Activated CD8-positive, alpha-beta memory T cell treated with anti-CD3 and anti-CD28 coated beads for 36 hours (primary cell): ENCODE data around the gene THOC6. TPM values are rescaled to one million over a fixed set of nuclear protein-coding genes. Genes with fewer than 3 reads are reported as not detected.
"Not testable (repeated sequence)": the region's sequence is repeated elsewhere in the genome, so short reads cannot be mapped to it uniquely, and the experiment has no call there.

Experiments used
- CTCF ChIA-PET: fragments of 350-600 bp; sonication (Branson Sonifier 250); formaldehyde crosslinking; loops from one replicate; lab custom pipeline; 2021; ENCODE audit warnings: antibody characterized with exemption; lab: Charles Lee
- POLR2A ChIA-PET: fragments of 350-600 bp; sonication (Branson Sonifier 250); formaldehyde crosslinking; loops from one replicate; lab custom pipeline; 2021; ENCODE audit warnings: antibody characterized with exemption; lab: Charles Lee
- total RNA-seq, 2 experiments: library from RNA; stranded (reverse); gene quantifications; one replicate each; pipeline ENCODE4 v1.2.3, GENCODE V29; 2021

Gene THOC6
- total RNA-seq, 2 experiments from 2014 or later: 54.7 to 56.8 TPM

- POLR2A ChIA-PET: no interaction called here
- CTCF ChIA-PET: interaction anchor here (0.8 to 5.4 kb wide), 4 partner anchors 23 to 79 kb away, joined by 3 to 72 read pairs (median 4); partner anchors contain the start of gene ZNF213
Measured at GRCh38 chr16:3054965-3055733, 31.3 kb downstream of the THOC6 start.

GRCh38 chr16:3055734-3056115 lies 31.9 kb downstream of the THOC6 start:
- POLR2A ChIA-PET: not testable (repeated sequence)
- CTCF ChIA-PET: interaction anchor here (0.9 to 5.4 kb wide), 6 partner anchors 25 to 116 kb away, joined by 3 to 72 read pairs (median 4); partner anchors contain the start of gene ZNF213

DNA sequence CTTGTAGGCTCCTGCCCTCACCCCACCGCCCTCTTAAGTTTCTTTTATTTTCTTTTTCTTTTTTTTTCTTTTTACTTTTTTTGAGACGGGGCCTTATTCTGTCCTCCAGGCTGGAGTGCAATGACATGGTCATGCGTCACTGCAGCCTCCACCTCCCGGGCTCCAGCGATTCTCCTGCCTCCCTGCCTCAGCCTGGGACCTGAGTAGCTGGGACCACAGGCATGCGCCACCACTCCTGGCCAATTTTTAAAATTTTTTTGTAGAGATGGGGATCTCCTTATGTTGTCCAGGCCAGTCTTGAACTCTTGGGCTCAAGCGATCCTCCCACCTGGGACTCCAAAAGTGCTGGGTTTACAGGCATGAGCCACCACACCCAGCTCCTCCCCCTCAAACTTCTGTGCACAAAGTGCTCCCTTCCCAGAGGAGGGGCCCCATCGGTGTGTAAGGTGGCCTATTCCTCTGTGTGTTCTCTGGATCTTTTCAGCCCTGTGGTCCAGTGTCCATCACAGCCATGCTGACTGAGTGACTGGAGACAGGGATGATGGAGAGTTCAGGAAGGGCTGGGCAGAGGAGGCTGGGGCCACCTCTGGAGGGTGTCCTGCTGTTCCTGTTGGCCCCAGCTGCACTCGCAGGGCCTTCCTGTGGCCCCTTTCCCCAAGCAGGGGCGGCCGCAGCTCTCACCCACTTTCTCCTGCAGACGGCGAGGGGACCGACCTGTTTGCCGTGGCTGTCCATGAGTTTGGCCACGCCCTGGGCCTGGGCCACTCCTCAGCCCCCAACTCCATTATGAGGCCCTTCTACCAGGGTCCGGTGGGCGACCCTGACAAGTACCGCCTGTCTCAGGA lies 32.7 kb downstream of the THOC6 start:
- ChIA-PET CTCF (interaction anchor here (0.6 to 5.4 kb wide), 7 partner anchors 19 to 115 kb away, joined by 3 to 72 read pairs (median 3); no protein-coding TSS in a partner anchor), POLR2A (no interaction called here)

- CTCF ChIA-PET: interaction anchor here (1.0 to 5.4 kb wide), 15 partner anchors 8 to 92 kb away, joined by 3 to 72 read pairs (median 11); partner anchors contain the start of gene ZSCAN10
- POLR2A ChIA-PET: interaction anchor here (1.3 to 1.5 kb wide), 3 partner anchors 10 to 77 kb away, joined by 5 to 9 read pairs (median 9); partner anchors contain the start of gene ZNF213
Measured at GRCh38 chr16:3057181-3058138, 33.6 kb downstream of the THOC6 start.

DNA sequence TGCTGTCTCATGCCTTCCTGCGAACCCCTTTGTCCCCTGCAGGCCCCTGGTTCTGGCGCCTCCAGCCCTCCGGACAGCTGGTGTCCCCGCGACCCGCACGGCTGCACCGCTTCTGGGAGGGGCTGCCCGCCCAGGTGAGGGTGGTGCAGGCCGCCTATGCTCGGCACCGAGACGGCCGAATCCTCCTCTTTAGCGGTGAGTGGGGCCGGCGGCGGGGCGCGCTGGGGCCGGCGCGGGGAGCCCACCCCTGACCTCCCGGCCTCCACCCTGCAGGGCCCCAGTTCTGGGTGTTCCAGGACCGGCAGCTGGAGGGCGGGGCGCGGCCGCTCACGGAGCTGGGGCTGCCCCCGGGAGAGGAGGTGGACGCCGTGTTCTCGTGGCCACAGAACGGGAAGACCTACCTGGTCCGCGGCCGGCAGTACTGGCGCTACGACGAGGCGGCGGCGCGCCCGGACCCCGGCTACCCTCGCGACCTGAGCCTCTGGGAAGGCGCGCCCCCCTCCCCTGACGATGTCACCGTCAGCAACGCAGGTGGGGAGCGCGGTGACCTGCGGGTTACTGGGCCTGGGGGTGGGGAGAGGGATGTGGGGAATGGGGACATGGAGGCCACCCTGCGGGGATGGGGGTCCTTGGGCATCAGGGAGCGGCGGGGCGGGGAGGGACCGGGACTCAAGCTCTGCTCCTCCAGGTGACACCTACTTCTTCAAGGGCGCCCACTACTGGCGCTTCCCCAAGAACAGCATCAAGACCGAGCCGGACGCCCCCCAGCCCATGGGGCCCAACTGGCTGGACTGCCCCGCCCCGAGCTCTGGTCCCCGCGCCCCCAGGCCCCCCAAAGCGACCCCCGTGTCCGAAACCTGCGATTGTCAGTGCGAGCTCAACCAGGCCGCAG lies 34.5 kb downstream of the THOC6 start:
- CTCF ChIA-PET: interaction anchor here (0.8 to 5.4 kb wide), 27 partner anchors 9 to 155 kb away, joined by 3 to 72 read pairs (median 5); partner anchors contain the start of genes HCFC1R1, THOC6 and ZSCAN10

GRCh38 chr16:3059041-3059722 lies 35.3 kb downstream of the THOC6 start:
- POLR2A ChIA-PET: interaction anchor here (0.5 to 1.5 kb wide), 7 partner anchors 11 to 75 kb away, joined by 3 to 9 read pairs (median 5); partner anchors contain the start of genes MMP25 and ZNF213
- CTCF ChIA-PET: interaction anchor here (0.6 to 5.4 kb wide), 34 partner anchors 8 to 154 kb away, joined by 3 to 72 read pairs (median 5); partner anchors contain the start of genes HCFC1R1, THOC6 and ZSCAN10

More for the DNA sequence above, 34.5 kb downstream of the THOC6 start:
- POLR2A ChIA-PET: interaction anchor here (0.5 to 1.5 kb wide), 9 partner anchors 9 to 92 kb away, joined by 3 to 9 read pairs (median 5); partner anchors contain the start of genes MMP25 and ZNF213

DNA sequence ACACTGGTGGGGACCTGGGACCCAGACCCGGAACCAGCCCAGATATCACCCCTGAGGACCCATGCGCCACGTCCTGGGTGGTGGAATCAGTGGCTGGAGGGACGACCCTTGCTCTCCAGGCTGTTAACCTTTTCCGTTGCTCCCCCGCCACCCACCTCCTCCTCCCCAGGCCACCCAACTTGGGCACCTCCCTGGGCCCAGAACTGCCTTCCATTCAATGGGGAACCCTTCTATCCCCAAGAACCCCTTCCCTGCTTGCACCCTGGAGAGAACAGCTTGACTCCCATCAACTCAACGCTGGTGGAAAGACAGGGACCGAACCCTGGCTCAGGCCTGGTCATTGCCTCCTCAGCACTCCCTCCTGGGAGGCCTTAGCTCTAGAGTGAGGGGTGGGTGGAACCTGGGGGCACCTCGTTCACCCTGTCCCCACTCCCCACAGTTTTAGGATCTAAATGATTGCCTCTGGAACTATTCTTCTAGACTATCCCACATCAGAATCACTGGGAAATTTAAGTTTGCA lies 35.9 kb downstream of the THOC6 start:
- ChIA-PET CTCF (interaction anchor here (0.6 to 5.4 kb wide), 21 partner anchors 10 to 111 kb away, joined by 3 to 72 read pairs (median 7); partner anchors contain the start of gene ZSCAN10), POLR2A (interaction anchor here (0.7 to 1.5 kb wide), 2 partner anchors 15 to 69 kb away, joined by 3 to 9 read pairs; no protein-coding TSS in a partner anchor)

GRCh38 chr16:3060339-3061127 lies 36.7 kb downstream of the THOC6 start:
- POLR2A ChIA-PET: interaction anchor here (0.6 to 1.5 kb wide), 2 partner anchors 68 to 1584 kb away, joined by 8 to 9 read pairs; no protein-coding TSS in a partner anchor
- CTCF ChIA-PET: interaction anchor here (0.9 to 5.4 kb wide), 14 partner anchors 9 to 105 kb away, joined by 3 to 72 read pairs (median 10); partner anchors contain the start of gene ZSCAN10

- ChIA-PET CTCF (interaction anchor here (0.9 to 3.6 kb wide), 4 partner anchors 24 to 69 kb away, joined by 3 to 18 read pairs (median 4); no protein-coding TSS in a partner anchor), POLR2A (no interaction called here)
Measured at GRCh38 chr16:3062553-3062952, 38.7 kb downstream of the THOC6 start.

GRCh38 chr16:3063625-3064386 lies 40.0 kb downstream of the THOC6 start:
- ChIA-PET POLR2A (interaction anchor here (4.7 kb wide), 1 partner anchor 12 kb away, joined by 63 read pairs; no protein-coding TSS in a partner anchor), CTCF (interaction anchor here (0.5 to 3.6 kb wide), 6 partner anchors 12 to 70 kb away, joined by 3 to 22 read pairs (median 5); partner anchors contain the start of gene ZNF213)

DNA sequence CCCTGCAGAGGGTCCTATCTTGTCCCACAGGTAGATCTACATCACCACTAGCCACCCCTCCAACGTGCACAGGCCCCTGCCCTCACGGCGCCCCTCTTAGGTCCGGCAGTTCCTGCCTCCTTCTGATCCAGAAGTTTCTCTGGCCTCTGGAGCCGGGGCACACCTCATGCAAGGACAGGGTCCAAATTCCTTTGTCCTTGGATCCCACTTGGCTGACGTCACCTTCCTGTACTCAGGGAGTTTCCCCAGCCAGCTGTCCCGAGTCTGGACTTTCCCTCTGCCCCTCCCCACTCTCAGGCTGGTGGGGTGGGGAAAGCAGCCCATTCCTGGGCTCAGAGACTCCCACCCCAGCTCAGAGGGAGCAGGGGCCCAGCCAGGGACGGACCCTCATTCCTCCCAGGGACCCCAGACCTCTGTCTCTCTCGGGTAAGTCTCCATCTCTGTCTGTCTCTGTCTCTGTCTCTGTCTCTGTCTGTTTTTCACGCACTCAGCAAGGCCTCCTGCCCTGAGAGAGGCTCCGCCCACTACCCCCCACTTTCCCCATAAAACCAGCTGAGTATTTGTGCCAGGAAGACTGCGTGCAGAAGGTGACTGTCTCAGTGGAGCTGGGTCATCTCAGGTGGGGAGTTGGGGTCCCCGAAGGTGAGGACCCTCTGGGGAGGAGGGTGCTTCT lies 41.4 kb downstream of the THOC6 start, which contains the start of gene IL32:
IL32 (plus strand) TSS at position 572 of the 673 bp plus-strand sequence. CDS start 172 bp downstream, outside the sequence.
- ChIA-PET POLR2A (interaction anchor here (0.5 to 4.7 kb wide), 12 partner anchors 11 to 105 kb away, joined by 3 to 63 read pairs (median 4); partner anchors contain the start of genes HCFC1R1, TNFRSF12A and ZNF213), CTCF (interaction anchor here (1.2 to 3.6 kb wide), 8 partner anchors 11 to 69 kb away, joined by 3 to 22 read pairs (median 4); partner anchors contain the start of gene ZNF213)

DNA sequence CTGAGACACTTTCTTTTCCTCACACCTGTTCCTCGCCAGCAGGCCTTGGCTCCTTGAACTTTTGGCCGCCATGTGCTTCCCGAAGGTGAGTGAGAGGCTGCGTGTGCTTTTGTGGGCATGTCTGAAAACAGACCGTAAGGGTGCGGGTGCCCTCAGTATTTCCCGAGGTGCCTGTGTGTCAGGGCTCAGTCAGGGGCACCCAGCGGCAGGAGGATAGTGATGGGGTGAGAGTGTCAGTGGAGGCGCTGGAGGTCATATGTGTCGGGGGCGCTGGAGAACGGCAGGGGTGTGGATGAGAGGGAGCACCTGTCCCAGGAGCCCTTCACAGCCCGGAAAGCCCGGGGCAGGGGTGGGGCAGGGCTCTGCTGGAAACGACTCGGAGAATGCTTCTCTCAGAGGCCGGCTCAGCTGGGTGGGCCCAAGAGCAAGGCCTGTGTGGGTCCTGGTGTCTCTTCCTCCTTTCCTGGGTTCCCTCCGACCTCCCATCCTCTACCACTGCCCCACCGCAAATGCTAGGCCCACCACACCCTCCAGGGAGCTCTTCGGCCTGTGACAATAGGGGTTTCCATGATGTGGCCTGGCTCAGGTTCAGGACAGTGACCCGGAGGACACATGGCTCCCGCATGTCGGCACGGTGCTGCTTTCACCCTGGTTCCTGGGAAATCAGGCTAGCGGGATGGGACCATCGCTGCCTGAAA lies 42.1 kb downstream of the THOC6 start:
- CTCF ChIA-PET: interaction anchor here (1.2 to 3.6 kb wide), 7 partner anchors 10 to 64 kb away, joined by 3 to 22 read pairs (median 5); no protein-coding TSS in a partner anchor
- POLR2A ChIA-PET: interaction anchor here (0.6 to 4.7 kb wide), 13 partner anchors 10 to 104 kb away, joined by 3 to 63 read pairs (median 4); partner anchors contain the start of genes HCFC1R1 and ZNF213
